OCI-LY7 (cell line): ENCODE measurements around the gene KCNAB2. TPM values are rescaled to one million over a fixed set of nuclear protein-coding genes. Genes with fewer than 3 reads are reported as not detected.

ENCODE experiments used
- BruUV-seq: library from RNA; stranded (reverse); fragments of 400-500 nt; replicated peaks from 2 replicates; lab custom pipeline; 2021; lab: Mats Ljungman, UMichigan
- CTCF ChIA-PET: fragments of 300-600 bp; sonication (Branson Sonifier 250); formaldehyde crosslinking; loops from one replicate; lab custom pipeline; 2022; ENCODE audit warnings: antibody characterized with exemption; ENCODE audit not compliant: unreplicated experiment; lab: Charles Lee
- POLR2A ChIA-PET: fragments of 300-600 bp; sonication (Branson Sonifier 250); formaldehyde crosslinking; loops from one replicate; lab custom pipeline; 2022; ENCODE audit warnings: antibody characterized with exemption; lab: Charles Lee
- DNase-seq: peaks from one replicate; pipeline ENCODE4 v3.0.0-alpha.2; 2015; ENCODE audit warnings: low spot score
- H2AFZ ChIP-seq: fragments of 200-600 bp; sonication (generic), shearing (Covaris generic); 2 replicates; pipeline ENCODE4 v1.6.1; 2014; ENCODE audit warnings: mild to moderate bottlenecking, antibody characterized with exemption, low read length, moderate library complexity
- H3K27ac ChIP-seq: fragments of 200-600 bp; sonication (generic); 2 replicates; pipeline ENCODE4 v1.5.1; 2014; ENCODE audit warnings: mixed run types, low read depth, mild to moderate bottlenecking, moderate library complexity, low read length, inconsistent platforms; ENCODE audit not compliant: poor library complexity, severe bottlenecking
- H3K36me3 ChIP-seq: fragments of 200-600 bp; sonication (generic); 2 replicates; pipeline ENCODE4 v1.6.1; 2014; ENCODE audit warnings: mild to moderate bottlenecking, antibody characterized with exemption, low read length, moderate library complexity, mixed read lengths; ENCODE audit not compliant: insufficient read depth
- H3K4me1 ChIP-seq: fragments of 200-600 bp; sonication (generic); 2 replicates; pipeline ENCODE4 v1.5.1; 2014; ENCODE audit warnings: mild to moderate bottlenecking, low read length; ENCODE audit not compliant: insufficient read depth, poor library complexity, severe bottlenecking
- H3K4me2 ChIP-seq: fragments of 200-600 bp; sonication (generic); 2 replicates; pipeline ENCODE4 v1.6.1; 2014; ENCODE audit warnings: mild to moderate bottlenecking, low read length
- H3K4me3 ChIP-seq: fragments of 200-600 bp; sonication (generic); 2 replicates; pipeline ENCODE4 v1.5.1; 2014; ENCODE audit warnings: mild to moderate bottlenecking, low read depth, low read length; ENCODE audit not compliant: poor library complexity, severe bottlenecking
- H3K79me2 ChIP-seq: fragments of 200-600 bp; sonication (generic); 2 replicates; pipeline ENCODE4 v1.6.1; 2016; ENCODE audit warnings: low read depth, mild to moderate bottlenecking, low read length, moderate library complexity, mixed read lengths; ENCODE audit not compliant: insufficient read depth
- H3K9me2 ChIP-seq: fragments of 200-600 bp; sonication (generic); 2 replicates; pipeline ENCODE4 v1.6.1; 2016; ENCODE audit warnings: mild to moderate bottlenecking, low read length, mixed read lengths; ENCODE audit not compliant: insufficient read depth
- H3K9me3 ChIP-seq: fragments of 200-600 bp; sonication (generic); 2 replicates; pipeline ENCODE4 v1.6.1; 2014; ENCODE audit warnings: mild to moderate bottlenecking, mixed run types, low read length, mixed read lengths
- H4K20me1 ChIP-seq: fragments of 200-600 bp; sonication (generic); 2 replicates; pipeline ENCODE4 v1.6.1; 2014; ENCODE audit warnings: mild to moderate bottlenecking, antibody characterized with exemption, low read length, moderate library complexity, mixed read lengths; ENCODE audit not compliant: insufficient read depth
- CTCF ChIP-seq: fragments of 200-600 bp; sonication (generic); conservative IDR thresholded peaks from 2 replicates; pipeline ENCODE4 v1.5.1; 2014; ENCODE audit warnings: mild to moderate bottlenecking, antibody characterized with exemption, low read length, moderate library complexity, mixed read lengths
- EZH2phosphoT487 ChIP-seq: fragments of 200-600 bp; sonication (generic); IDR thresholded peaks from 2 replicates; pipeline ENCODE4 v1.6.1; 2018; ENCODE audit warnings: low read depth, borderline replicate concordance, mild to moderate bottlenecking, mixed run types, antibody characterized with exemption, low read length, moderate library complexity, mixed read lengths
- intact Hi-C: fragments of 100-400 bp; cut with micrococcal nuclease; formaldehyde crosslinking; loops from one replicate; pipeline ENCODE4 v1.10.0; 2022; ENCODE audit not compliant: unreplicated experiment
- total RNA-seq, 2 experiments: library from RNA; depleted of rRNA in 1 of 2; stranded (reverse); fragments of >200 nt in 1 of 2; shearing (Covaris generic) in 1 of 2; gene quantifications; 2 replicates each; pipeline ENCODE4 v1.2.3, GENCODE V29; 2014 to 2022

The KCNAB2 gene
- total RNA-seq, 2 experiments from 2014 or later = 46.7 to 133 TPM

GRCh38 chr1:6019166-6019845 is 26.4 kb upstream of the KCNAB2 start:
- ChIA-PET CTCF (no interaction called here), POLR2A (no interaction called here)

GRCh38 chr1:6022193-6022592 is 23.5 kb upstream of the KCNAB2 start:
- Histone ChIP-seq H3K9me2 (no peaks in the 10 kb centered on the region), H3K4me3 (no peak overlapping the region), H3K36me3 (no peaks in the 10 kb centered on the region), H3K4me1 (peaks cover 25% of the 10 kb centered on the region), H2AFZ (no peak overlapping the region), H3K4me2 (no peak overlapping the region), H4K20me1 (no peaks in the 10 kb centered on the region), H3K27ac (no peak overlapping the region), H3K79me2 (peaks cover 8% of the 10 kb centered on the region; the same call in 1 of the 2 replicates), H3K9me3 (no peaks in the 10 kb centered on the region)
- CTCF ChIA-PET = no interaction called here
- DNase-seq = no peak
- BruUV-seq = no TSS peak
- POLR2A ChIA-PET = no interaction called here
- no peak for TF ChIP-seq CTCF
- TF ChIP-seq EZH2phosphoT487 = no peak
- intact Hi-C loops = no loop called here

More at GRCh38 chr1:6019166-6019845, 26.4 kb upstream of the KCNAB2 start:
- no TSS peak for BruUV-seq
- H3K9me3 ChIP-seq = no peaks in the 10 kb centered on the region
- H3K36me3 ChIP-seq = no peaks in the 10 kb centered on the region
- H3K79me2 ChIP-seq = no peaks in the 10 kb centered on the region
- H3K4me2 ChIP-seq = no peak overlapping the region
- no peaks in the 10 kb centered on the region for H3K9me2 ChIP-seq
- H4K20me1 ChIP-seq = no peaks in the 10 kb centered on the region
- H3K4me3 ChIP-seq = no peak overlapping the region
- no peak for TF ChIP-seq CTCF
- TF ChIP-seq EZH2phosphoT487 = no peak
- no peak for DNase-seq
- no peak overlapping the region for H2AFZ ChIP-seq
- no peak overlapping the region for H3K27ac ChIP-seq
- intact Hi-C loops = no loop called here
- H3K4me1 ChIP-seq = peaks cover under 1% of the 10 kb centered on the region

DNA sequence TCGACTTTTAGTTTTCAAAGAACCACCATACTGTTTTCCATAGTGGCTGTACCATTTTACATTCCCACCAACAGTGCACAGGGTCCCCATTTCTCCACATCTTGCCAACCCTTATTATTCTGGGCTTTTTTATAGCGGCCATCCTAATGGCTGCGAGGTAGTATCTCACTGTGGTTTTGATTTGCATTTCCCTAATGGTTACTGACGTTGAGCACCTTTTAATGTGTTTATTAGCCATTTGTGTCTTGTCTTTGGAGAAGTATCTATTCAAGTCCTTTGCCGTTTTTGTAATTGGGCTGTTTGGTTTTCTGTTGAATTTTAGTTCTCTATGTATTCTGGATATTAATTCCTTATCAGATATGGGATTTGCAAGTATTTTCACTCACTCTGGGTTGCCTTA is 22.3 kb upstream of the KCNAB2 start:
- Histone ChIP-seq H3K79me2 (peaks cover 20% of the 10 kb centered on the region), H4K20me1 (no peaks in the 10 kb centered on the region), H3K36me3 (peaks cover 1% of the 10 kb centered on the region), H3K4me3 (no peak overlapping the region), H3K27ac (no peak overlapping the region), H2AFZ (no peak overlapping the region), H3K9me3 (no peaks in the 10 kb centered on the region), H3K4me1 (peaks cover 36% of the 10 kb centered on the region), H3K9me2 (no peaks in the 10 kb centered on the region), H3K4me2 (no peak overlapping the region)
- intact Hi-C loops = no loop called here
- no peak for DNase-seq
- ChIA-PET CTCF (no interaction called here), POLR2A (no interaction called here)
- BruUV-seq = no TSS peak
- no peak for TF ChIP-seq EZH2phosphoT487
- TF ChIP-seq CTCF = no peak
